Measurements from ENCODE around the gene SLC32A1.

DNA sequence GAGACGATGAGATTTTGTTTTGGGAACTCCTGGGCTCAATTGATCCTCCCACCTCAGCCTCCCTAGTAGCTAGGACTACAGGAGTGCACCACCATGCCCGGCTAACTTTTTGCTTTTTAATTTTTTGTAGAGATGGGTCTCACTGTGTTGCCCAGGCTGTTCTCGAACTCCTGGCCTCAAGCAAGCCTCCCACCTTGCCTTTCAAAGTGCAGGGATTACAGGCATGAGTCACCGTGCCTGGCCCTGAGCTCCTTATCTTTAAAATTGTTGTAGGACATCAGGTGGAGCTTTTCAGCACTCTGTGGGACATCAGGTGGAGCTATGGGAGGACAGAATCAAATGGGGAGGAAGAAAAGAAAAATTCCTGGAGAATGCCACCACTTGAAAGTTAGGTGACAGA, 36.7 kb downstream of the SLC32A1 start:
- TF ChIP-seq, protein P1, sequence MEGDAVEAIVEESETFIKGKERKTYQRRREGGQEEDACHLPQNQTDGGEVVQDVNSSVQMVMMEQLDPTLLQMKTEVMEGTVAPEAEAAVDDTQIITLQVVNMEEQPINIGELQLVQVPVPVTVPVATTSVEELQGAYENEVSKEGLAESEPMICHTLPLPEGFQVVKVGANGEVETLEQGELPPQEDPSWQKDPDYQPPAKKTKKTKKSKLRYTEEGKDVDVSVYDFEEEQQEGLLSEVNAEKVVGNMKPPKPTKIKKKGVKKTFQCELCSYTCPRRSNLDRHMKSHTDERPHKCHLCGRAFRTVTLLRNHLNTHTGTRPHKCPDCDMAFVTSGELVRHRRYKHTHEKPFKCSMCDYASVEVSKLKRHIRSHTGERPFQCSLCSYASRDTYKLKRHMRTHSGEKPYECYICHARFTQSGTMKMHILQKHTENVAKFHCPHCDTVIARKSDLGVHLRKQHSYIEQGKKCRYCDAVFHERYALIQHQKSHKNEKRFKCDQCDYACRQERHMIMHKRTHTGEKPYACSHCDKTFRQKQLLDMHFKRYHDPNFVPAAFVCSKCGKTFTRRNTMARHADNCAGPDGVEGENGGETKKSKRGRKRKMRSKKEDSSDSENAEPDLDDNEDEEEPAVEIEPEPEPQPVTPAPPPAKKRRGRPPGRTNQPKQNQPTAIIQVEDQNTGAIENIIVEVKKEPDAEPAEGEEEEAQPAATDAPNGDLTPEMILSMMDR (IDR thresholded peaks at IDR 0.05; ENCODE audit: insufficient read depth, low read depth, low read length) = no peak
- no peak for TF ChIP-seq EZH2 (IDR thresholded peaks at IDR 0.05; ENCODE audit: insufficient read depth, low read length)

Data from astrocyte (in vitro differentiated cells and primary cell).